ENCODE data around the gene PPA1. TPM values are rescaled to one million over a fixed set of nuclear protein-coding genes. Genes with fewer than 3 reads are reported as not detected.

Gene PPA1
- total and polyA plus RNA-seq, 2 of the 4 experiments (the other 2 are of a cell fraction) = 78.6 to 102 TPM

DNA sequence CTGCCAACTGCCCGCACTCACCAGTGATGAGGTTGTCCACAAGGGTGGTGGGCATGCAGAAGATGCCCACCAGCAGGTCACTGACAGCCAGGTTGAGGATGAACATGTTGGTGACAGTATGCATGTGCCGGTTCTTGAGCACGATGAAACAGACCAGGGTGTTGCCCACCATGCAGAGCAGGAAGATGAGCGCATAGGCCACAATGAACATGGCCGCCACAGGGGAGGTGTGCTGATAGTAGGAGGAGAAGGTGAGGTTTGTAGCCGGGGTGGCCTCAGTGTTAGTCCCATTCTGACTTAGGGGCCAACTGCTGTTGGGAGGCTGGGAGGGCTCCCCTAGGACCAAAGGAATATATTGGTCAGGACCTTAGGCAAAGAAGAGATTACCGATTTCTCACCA lies 32.8 kb upstream of the PPA1 start:
- Histone ChIP-seq H2BK5ac (ENCODE audit: low read depth, low read length, poor library complexity, severe bottlenecking) (no peak overlapping the region), H3K4me3 (ENCODE audit: insufficient read depth, low read depth, low read length) (no peak overlapping the region), H3K4ac (ENCODE audit: low read depth, low read length) (peak overlapping the region; percentile 88), H3K23ac (ENCODE audit: low read depth, low read length) (no peak overlapping the region), H3K27ac (ENCODE audit: insufficient read depth, low read length) (no peak overlapping the region; the same call in 1 of the 2 replicates), H2BK120ac (ENCODE audit: low read depth, low read length) (peak overlapping the region; percentile 88), H3K79me1 (ENCODE audit: low read depth in 1 of 2, low read length in 2 of 2) (no peaks in the 10 kb centered on the region), H4K20me1 (ENCODE audit: insufficient read depth, low read length) (peaks cover 8% of the 10 kb centered on the region; the same call in 1 of the 2 replicates), H3K36me3 (ENCODE audit: control insufficient read depth, insufficient read depth, low read length) (no peaks in the 10 kb centered on the region), H4K8ac (ENCODE audit: low read depth in 2 of 2, low read length in 2 of 2) (peak overlapping the region in 1 of 2 experiments; percentile 60; a peak in 1 of 4 replicates), H3K56ac (ENCODE audit: extremely low read depth, insufficient read depth, low read length) (no peak overlapping the region), H2AK5ac (ENCODE audit: low read depth, low read length) (peak overlapping the region; percentile 85), H2BK15ac (ENCODE audit: low read depth, low read length) (peak overlapping the region; percentile 75; the same call in 2 of the 3 replicates), H3K9ac (ENCODE audit: low read depth, low read length) (no peak overlapping the region), H4K5ac (ENCODE audit: low read depth, low read length) (no peak overlapping the region), H3K18ac (ENCODE audit: low read depth, low read length) (no peak overlapping the region), H2AK9ac (replicated peaks; ENCODE audit: low read depth, low read length, poor library complexity) (peak overlapping the region; percentile 43), H3K4me2 (ENCODE audit: low read depth, low read length) (no peak overlapping the region), H3K9me3 (ENCODE audit: control insufficient read depth, insufficient read depth, low read length) (peaks cover 1% of the 10 kb centered on the region; the same call in 1 of the 2 replicates), H4K91ac (ENCODE audit: insufficient read depth, low read depth, low read length) (peak overlapping the region; percentile 58), H2AFZ (replicated peaks; ENCODE audit: low read length, poor library complexity) (peak overlapping the region; percentile 22), H3K9me1 (ENCODE audit: insufficient read depth, low read length) (peaks cover 13% of the 10 kb centered on the region), H3K4me1 (ENCODE audit: control insufficient read depth, insufficient read depth, low read length) (peaks cover 11% of the 10 kb centered on the region), H2BK20ac (ENCODE audit: low read depth, low read length) (peak overlapping the region; percentile 89), H3K27me3 (ENCODE audit: control insufficient read depth, insufficient read depth, low read length) (no peaks in the 10 kb centered on the region), H3K14ac (replicated peaks; ENCODE audit: low read depth, low read length) (0 out of 2 replicates have a peak overlapping the region, but pooled peaks have one; percentile 83)
- DNase-seq (no peak), ATAC-seq (ENCODE audit: low read depth) (no peak)
- dilution Hi-C loops (cut with HindIII; ENCODE audit: low sequenced_read_pairs, unreplicated experiment) = no loop called here
- intact Hi-C loops (cut with micrococcal nuclease) = loop anchor here (2.0 kb wide), 1 partner anchor 99 kb away; no protein-coding TSS in a partner anchor
- 96% methylated on average over 4 of the region's 7 CpGs; no CpG with 5 or more reads in 1 of the 2 experiments for WGBS, 2 experiments (ENCODE audit: extremely low coverage in 2 of 2, insufficient read length in 1 of 2)
- no TSS peak for BruUV-seq (replicated peaks)
- POLR2A ChIA-PET (ENCODE audit: unreplicated experiment) = no interaction called here
- TF ChIP-seq RCOR1 (IDR thresholded peaks at IDR 0.05; ENCODE audit: insufficient replicate concordance, low read length) (no peak), BHLHE40 (IDR thresholded peaks at IDR 0.05; ENCODE audit: low read depth, low read length) (no peak)
- CTCF ChIA-PET = interaction anchor here (1.0 kb wide), 1 partner anchor 99 kb away, joined by 3 read pairs; no protein-coding TSS in a partner anchor
- in situ Hi-C loops (cut with MboI; ENCODE audit: low sequenced_read_pairs) = no loop called here

All from IMR-90 (cell line).